HG03457 (cell line): ENCODE measurements around the gene FAM47C.
"Not testable (repeated sequence)": the region's sequence is repeated elsewhere in the genome, so short reads cannot be mapped to it uniquely, and the experiment has no call there.

Experiments
- ATAC-seq: cut with Tn5 transposase; IDR thresholded peaks from one replicate; pipeline ENCODE4 v1.9.1; 2021; ENCODE audit warnings: moderate number of reproducible peaks; ENCODE audit not compliant: unreplicated experiment

FAM47C gene

GRCh38 chrX:37008182-37008581 lies at the start of gene FAM47C:
Gene FAM47C (plus strand): TSS chrX:37008366. CDS start chrX:37008411, 45 bp downstream.
- ATAC-seq, result not testable (repeated sequence)

DNA sequence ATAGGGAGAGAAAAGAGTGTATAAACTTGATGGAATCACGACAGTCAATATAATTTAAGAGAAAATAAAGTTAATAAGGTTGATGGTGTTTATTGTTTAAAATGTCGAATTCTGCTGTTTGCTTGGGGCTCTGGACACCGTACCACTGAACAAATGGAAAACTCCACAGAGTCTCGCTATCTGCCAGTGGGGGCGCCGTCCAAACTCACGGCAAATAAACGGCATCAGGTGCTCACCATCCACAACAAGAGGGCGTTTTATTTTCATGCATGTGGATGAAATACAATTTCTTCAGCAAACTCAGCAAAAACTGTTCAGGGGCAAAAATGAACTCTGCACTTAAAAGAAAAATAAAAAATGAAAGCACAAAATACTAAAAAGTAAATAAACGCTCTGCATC lies 46.6 kb upstream of the FAM47C start:
- ATAC-seq, result no peak

- ATAC-seq, result no peak
Measured at GRCh38 chrX:36963069-36963808, 44.9 kb upstream of the FAM47C start.

- no peak for ATAC-seq
Measured at GRCh38 chrX:36963852-36964251, 44.3 kb upstream of the FAM47C start.

DNA sequence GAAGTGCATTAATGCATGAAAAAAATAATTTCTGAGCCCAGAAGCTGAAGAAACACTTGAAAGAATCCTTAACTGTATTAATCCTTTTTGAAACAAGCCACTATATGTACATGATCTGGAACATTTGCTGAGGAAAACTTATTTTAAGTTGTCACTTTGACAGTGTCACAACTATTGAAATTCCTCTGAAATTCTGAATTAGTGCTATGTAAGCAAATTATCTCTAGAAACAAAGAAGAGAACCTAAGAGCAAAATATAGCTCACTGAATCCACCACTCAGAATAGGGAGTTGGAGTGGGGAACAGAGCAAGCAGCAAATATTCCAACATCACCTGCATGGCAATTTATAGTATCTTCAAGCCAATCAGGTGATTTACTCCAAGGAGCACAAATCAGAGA lies 34.6 kb upstream of the FAM47C start:
- ATAC-seq, result no peak

DNA sequence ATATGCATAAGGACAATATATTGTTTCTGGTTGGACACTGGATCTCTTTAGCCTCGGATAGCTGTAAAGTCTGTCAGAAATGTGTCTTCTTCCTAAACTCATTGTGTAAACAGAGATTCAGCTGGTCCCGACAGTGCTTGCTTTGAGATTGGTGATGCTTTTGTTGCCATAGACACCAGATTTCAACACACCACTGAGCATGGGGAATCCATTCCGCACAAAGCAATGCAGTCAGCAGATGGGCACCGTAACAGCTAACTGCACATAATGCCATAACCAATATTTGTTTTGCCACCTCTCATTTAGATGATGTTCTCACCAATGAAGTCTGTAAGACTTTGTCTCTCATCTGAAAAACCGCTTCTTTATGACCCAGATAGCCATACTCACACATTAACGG lies 33.3 kb upstream of the FAM47C start:
- ATAC-seq, result no peak

- no peak for ATAC-seq
Measured at GRCh38 chrX:36978886-36979285, 29.3 kb upstream of the FAM47C start.

DNA sequence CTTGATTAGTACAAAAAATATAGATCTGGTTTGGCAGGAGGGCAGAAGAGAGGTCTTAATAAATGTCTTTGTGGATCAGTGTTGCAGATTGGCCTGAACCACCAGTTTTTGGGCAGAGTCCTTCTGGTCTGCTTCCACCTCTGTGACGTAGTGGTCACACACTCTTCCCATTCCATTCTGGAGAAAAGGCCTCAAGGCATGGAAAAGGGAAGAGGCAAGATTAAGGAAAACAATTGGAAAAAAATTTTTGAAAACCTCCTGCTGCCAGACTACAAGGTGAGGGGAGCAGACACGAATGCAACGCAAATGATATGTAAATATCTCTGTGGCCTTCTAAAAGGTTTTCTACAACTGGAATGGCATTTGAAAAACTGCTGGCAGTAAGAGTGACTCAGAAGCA lies 24.3 kb upstream of the FAM47C start:
- ATAC-seq, result no peak

DNA sequence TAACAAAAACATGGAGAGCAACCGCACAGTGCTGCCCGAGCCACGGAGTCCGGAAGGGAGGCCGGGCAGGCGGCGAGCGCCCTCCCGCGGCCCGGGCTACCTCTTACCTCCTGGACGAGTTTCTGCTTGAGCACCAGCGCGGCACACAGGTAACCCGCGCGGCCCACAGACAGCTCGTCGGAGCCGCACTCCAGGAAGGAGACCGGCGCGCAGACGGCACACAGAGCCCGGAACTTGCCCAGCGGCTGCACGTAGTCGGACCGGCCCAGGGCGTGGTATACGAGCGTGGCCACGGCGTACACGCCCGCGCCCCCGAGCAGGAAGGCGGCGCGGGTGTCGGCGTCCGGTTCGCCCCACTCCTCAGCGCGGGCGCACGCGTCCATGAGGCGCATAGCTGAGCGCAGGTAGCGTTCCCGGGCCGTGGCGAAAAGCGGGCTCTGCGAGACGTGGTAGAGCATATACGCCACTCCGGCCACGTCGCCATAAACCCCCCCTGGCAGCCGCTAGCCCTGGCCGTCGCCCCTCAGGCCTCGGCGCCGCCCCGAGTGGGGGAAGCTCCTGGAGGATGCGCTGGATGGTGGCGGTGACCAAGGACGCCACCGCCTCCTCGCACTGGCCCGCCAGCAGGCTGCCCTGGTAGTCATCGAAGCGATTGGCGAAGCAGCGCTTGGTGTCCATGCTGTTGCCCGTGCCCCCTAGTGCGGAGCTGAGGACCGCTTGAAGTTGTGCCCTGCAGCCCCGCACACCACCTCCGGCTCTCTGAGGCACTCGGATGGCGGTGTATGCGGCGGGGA lies 22.6 kb upstream of the FAM47C start:
- ATAC-seq, result not testable (repeated sequence)

- no peak for ATAC-seq
Measured at GRCh38 chrX:36986231-36986630, 21.9 kb upstream of the FAM47C start.

DNA sequence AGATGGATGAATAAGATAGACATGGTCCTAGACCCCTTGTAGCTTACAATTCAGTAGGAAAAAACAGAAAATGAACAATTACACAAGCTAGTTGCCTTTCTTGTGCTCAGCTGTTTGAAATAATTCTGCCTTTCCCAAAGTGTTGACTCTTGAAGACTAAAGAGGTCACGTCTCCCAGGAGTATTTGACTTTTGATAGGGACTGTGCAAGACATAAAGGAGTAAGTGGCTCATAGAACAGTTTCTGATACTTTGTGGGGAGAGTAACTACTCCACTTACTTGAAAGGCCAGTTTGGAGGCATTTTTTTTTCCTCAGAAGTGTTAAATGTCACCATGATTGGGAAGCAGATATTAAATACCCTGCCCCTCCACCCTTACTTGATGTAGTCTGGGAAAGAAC lies 21.0 kb upstream of the FAM47C start:
- ATAC-seq, result not testable (repeated sequence)

GRCh38 chrX:37000140-37000539 lies 8.0 kb upstream of the FAM47C start:
- no peak for ATAC-seq

DNA sequence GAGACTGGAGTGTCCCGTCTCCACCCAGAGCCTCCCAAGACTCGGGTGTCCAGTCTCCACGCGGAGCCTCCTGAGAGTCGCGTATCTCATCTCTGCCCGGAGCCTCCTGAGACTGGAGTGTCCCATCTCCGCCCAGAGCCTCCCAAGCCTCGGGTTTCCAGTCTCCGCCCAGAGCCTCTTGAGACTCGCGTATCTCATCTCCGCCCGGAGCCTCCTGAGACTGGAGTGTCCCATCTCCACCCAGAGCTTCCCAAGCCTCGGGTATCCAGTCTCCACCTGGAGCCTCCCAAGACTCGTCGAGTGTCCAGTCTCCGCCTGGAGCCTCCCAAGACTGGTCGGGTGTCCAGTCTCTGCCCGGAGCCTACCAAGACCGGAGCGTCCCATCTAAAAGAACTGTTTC lies 2.3 kb downstream of the FAM47C start:
- no peak for ATAC-seq

DNA sequence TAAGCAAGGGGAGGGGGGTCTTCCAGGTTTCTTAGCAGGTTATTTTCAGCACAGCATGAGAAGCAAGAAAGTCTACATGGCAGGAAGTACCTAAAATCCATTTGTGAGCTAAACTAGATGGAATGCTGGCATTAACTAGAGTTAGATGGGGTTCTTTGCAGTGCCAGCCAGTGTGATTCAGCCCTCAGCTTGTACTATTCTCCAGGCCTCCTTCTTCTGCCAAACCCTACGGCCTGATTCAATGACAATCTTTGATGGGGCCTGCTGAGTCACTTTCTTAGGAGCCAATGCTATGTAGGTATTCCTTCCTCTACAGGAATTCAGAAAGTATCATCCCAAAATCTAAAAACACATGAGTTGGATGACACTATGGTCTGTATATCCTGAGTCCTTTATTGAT lies 26.1 kb downstream of the FAM47C start:
- not testable (repeated sequence) for ATAC-seq

GRCh38 chrX:37036674-37037220 lies 28.6 kb downstream of the FAM47C start:
- ATAC-seq, result not testable (repeated sequence)

DNA sequence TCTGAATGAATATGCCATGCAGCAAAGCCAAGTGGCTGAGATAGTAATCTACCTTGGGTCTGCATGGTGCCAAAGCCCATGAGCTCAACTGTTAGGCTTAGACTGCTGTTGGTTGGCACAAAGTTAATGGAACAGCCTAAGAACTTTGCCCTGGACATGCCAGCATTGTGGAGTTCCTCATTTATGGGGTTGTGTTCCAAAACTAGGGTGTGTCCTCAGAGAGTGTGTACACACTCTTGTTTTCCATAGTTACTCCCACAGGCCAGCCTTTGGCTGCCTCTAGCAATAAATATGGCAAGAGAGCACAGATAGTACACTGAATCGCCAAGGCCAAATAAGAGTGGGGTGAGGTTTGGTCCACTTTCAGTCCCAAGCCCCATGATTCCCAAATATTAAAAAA lies 30.6 kb downstream of the FAM47C start:
- ATAC-seq, result not testable (repeated sequence)

- ATAC-seq, result not testable (repeated sequence)
Measured at GRCh38 chrX:37042956-37043885, 35.1 kb downstream of the FAM47C start.

DNA sequence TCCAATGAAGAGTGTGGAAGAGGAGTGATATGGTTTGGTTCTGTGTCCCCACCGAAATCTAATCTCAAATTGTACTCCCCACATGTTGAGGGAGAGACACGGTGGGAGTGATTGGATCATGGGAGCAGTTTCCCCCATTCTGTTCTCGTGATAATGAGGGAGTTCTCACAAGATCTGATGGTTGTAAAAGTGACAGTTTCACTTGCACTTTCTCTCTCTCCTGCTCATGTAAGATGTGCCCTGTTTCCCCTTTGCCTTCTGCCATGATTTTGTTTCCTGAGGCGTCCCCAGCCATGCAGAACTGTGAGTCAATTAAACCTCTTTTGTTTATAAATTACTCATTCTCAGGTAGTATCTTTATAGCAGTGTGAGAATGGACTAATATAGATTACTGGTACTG lies 39.6 kb downstream of the FAM47C start:
- ATAC-seq, result no peak

DNA sequence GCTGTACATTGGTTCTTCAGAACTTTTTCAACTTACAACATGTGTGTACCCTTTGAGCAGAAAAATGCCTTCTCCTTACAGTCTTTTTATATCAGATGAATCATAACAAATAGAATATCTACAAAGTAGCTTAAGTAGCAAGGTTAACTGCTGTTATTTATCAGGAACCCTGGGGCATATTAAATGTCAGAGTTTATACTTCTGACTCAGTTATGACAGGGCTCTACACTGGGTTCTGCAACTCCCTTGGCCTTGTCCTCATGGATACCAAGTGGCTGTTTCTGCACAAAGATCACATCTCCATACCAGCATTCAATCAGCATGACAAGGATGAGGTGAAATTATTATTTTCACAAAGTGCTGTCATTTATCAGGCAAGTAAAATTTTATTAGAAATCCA lies 49.4 kb downstream of the FAM47C start:
- ATAC-seq, result not testable (repeated sequence)

DNA sequence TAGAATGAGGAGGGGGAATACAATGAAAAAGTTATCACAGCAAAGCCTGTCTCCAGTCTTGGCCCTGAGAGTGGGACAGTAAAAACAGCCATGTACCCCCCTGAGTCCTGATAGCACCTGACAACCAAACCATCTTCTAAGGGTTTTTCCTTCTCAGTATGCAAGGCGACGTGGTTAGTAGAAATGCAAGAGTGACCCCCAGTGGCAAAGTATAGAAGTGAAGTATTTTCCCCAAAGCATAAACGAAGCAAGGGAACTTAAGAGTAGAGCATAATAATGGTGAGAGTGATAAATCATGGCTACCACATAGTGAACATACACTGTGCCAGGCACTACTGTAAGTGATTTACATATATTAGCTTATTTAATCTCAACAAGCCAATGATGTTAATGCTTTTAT lies 52.8 kb downstream of the FAM47C start:
- no peak for ATAC-seq
